H9 (cell line): ENCODE data around the gene ZNF606. TPM values are rescaled to one million over a fixed set of nuclear protein-coding genes. Genes with fewer than 3 reads are reported as not detected.

ENCODE experiments used
- DNase-seq: peaks from one replicate; pipeline ENCODE4 v3.0.0-alpha.2; 2017
- H2AFZ ChIP-seq: one replicate; pipeline ENCODE4 v1.6.1; 2013; ENCODE audit warnings: mild to moderate bottlenecking, low read length, control low read depth, moderate library complexity
- H2AK5ac ChIP-seq: 2 replicates; pipeline ENCODE4 v1.6.1; 2013; ENCODE audit warnings: low read length, control low read depth, mixed read lengths; ENCODE audit not compliant: insufficient read length
- H2BK120ac ChIP-seq: one replicate; pipeline ENCODE4 v1.6.1; 2013; ENCODE audit warnings: low read depth, mild to moderate bottlenecking, low read length, control low read depth, inconsistent platforms; ENCODE audit not compliant: poor library complexity, severe bottlenecking
- H2BK12ac ChIP-seq: 2 replicates; pipeline ENCODE4 v1.6.1; 2013; ENCODE audit warnings: low read length, control low read depth, mixed read lengths, low read depth; ENCODE audit not compliant: insufficient read length
- H2BK15ac ChIP-seq: 2 replicates; pipeline ENCODE4 v1.6.1; 2013; ENCODE audit warnings: low read depth, low read length, control low read depth
- H2BK20ac ChIP-seq: one replicate; pipeline ENCODE4 v1.6.1; 2013; ENCODE audit warnings: low read depth, mild to moderate bottlenecking, low read length, control low read depth, inconsistent platforms; ENCODE audit not compliant: poor library complexity, severe bottlenecking
- H2BK5ac ChIP-seq: 2 replicates; pipeline ENCODE4 v1.6.1; 2013; ENCODE audit warnings: low read length, control low read depth, mixed read lengths; ENCODE audit not compliant: insufficient read length
- H3K14ac ChIP-seq: 2 replicates; pipeline ENCODE4 v1.6.1; 2013; ENCODE audit warnings: low read length, control low read depth; ENCODE audit not compliant: insufficient read depth
- H3K18ac ChIP-seq: 2 replicates; pipeline ENCODE4 v1.6.1; 2013; ENCODE audit warnings: low read depth, mild to moderate bottlenecking, mixed read lengths, low read length, control low read depth; ENCODE audit not compliant: insufficient read length
- H3K23ac ChIP-seq: 2 replicates; pipeline ENCODE4 v1.6.1; 2013; ENCODE audit warnings: low read length, control low read depth, mixed read lengths, low read depth; ENCODE audit not compliant: insufficient read length
- H3K23me2 ChIP-seq: 2 replicates; pipeline ENCODE4 v1.6.1; 2013; ENCODE audit warnings: low read depth, mild to moderate bottlenecking, mixed read lengths, low read length, control low read depth; ENCODE audit not compliant: insufficient read length, poor library complexity, severe bottlenecking
- H3K27ac ChIP-seq: 2 replicates; pipeline ENCODE4 v1.5.1; 2013; ENCODE audit warnings: low read length, control low read depth, mixed read lengths, low read depth; ENCODE audit not compliant: insufficient read length
- H3K27me3 ChIP-seq: 2 replicates; pipeline ENCODE4 v1.6.1; 2013; ENCODE audit warnings: low read length, control low read depth, inconsistent platforms; ENCODE audit not compliant: insufficient read depth
- H3K4ac ChIP-seq: 2 replicates; pipeline ENCODE4 v1.6.1; 2013; ENCODE audit warnings: low read depth, mild to moderate bottlenecking, control low read depth, inconsistent platforms, low read length, moderate library complexity
- H3K4me1 ChIP-seq: 2 replicates; pipeline ENCODE4 v1.6.1; 2013; ENCODE audit warnings: low read length, control low read depth, inconsistent platforms; ENCODE audit not compliant: insufficient read depth
- H3K4me2 ChIP-seq: 2 replicates; pipeline ENCODE4 v1.6.1; 2013; ENCODE audit warnings: low read length, control low read depth, mixed read lengths; ENCODE audit not compliant: insufficient read length, insufficient read depth
- H3K56ac ChIP-seq: 2 replicates; pipeline ENCODE4 v1.6.1; 2013; ENCODE audit warnings: low read depth, mild to moderate bottlenecking, mixed read lengths, low read length, control low read depth; ENCODE audit not compliant: insufficient read length
- H3K79me1 ChIP-seq: 2 replicates; pipeline ENCODE4 v1.6.1; 2013; ENCODE audit warnings: low read depth, mild to moderate bottlenecking, moderate library complexity, low read length, control low read depth, inconsistent platforms; ENCODE audit not compliant: insufficient read depth, poor library complexity, severe bottlenecking
- H3K79me2 ChIP-seq: 2 replicates; pipeline ENCODE4 v1.6.1; 2013; ENCODE audit warnings: low read length, control low read depth, inconsistent platforms; ENCODE audit not compliant: insufficient read depth
- H3K9ac ChIP-seq: 2 replicates; pipeline ENCODE4 v1.6.1; 2013; ENCODE audit warnings: low read length, control low read depth, mixed read lengths; ENCODE audit not compliant: insufficient read length; ENCODE audit errors: extremely low read depth
- H3K9me3 ChIP-seq: one replicate; pipeline ENCODE4 v1.6.1; 2013; ENCODE audit warnings: low read depth, low read length, inconsistent platforms; ENCODE audit not compliant: control insufficient read depth
- H3T11ph ChIP-seq: one replicate; pipeline ENCODE4 v1.6.1; 2013; ENCODE audit warnings: mild to moderate bottlenecking, low read length, control low read depth, inconsistent platforms
- H4K20me1 ChIP-seq: one replicate; pipeline ENCODE4 v1.6.1; 2013; ENCODE audit not compliant: control insufficient read depth, insufficient read length, insufficient read depth
- H4K5ac ChIP-seq: 2 replicates; pipeline ENCODE4 v1.6.1; 2013; ENCODE audit warnings: low read depth, mild to moderate bottlenecking, mixed read lengths, low read length, control low read depth; ENCODE audit not compliant: insufficient read length
- H4K8ac ChIP-seq: replicated peaks from 2 replicates; pipeline ENCODE4 v1.6.1; 2013; ENCODE audit warnings: low read length, control low read depth, mixed read lengths, low read depth; ENCODE audit not compliant: insufficient read length
- H4K91ac ChIP-seq: 2 replicates; pipeline ENCODE4 v1.6.1; 2013; ENCODE audit warnings: low read depth, mild to moderate bottlenecking, moderate library complexity, mixed read lengths, low read length, control low read depth; ENCODE audit not compliant: insufficient read length
- H3K27ac Mint-ChIP-seq, 3 experiments: 2 replicates in 2 of 3; 3 replicates in 1 of 3; pipeline ENCODE4 v1.8.0; 2020 to 2021; ENCODE audit warnings: mixed read lengths in 3 of 3, mild to moderate bottlenecking in 1 of 3, moderate library complexity in 1 of 3
- H3K27me3 Mint-ChIP-seq: 2 replicates; pipeline ENCODE4 v1.8.0; 2021; ENCODE audit warnings: low read depth, mild to moderate bottlenecking, moderate library complexity, mixed read lengths
- H3K36me3 Mint-ChIP-seq, 3 experiments: 2 replicates in 2 of 3; 3 replicates in 1 of 3; pipeline ENCODE4 v1.8.0; 2020 to 2021; ENCODE audit warnings: low read depth in 3 of 3, mixed read lengths in 3 of 3; ENCODE audit not compliant: insufficient read depth in 1 of 3
- H3K4me1 Mint-ChIP-seq, 2 experiments: 2 replicates each; pipeline ENCODE4 v1.8.0; 2020; ENCODE audit warnings: mixed read lengths in 2 of 2
- H3K4me3 Mint-ChIP-seq, 2 experiments: 2 replicates in 1 of 2; 3 replicates in 1 of 2; pipeline ENCODE4 v1.8.0; 2020 to 2021; ENCODE audit warnings: mild to moderate bottlenecking in 2 of 2, mixed read lengths in 2 of 2, moderate library complexity in 1 of 2
- H3K9me3 Mint-ChIP-seq, 2 experiments: 2 replicates in 1 of 2; 3 replicates in 1 of 2; pipeline ENCODE4 v1.8.0; 2020; ENCODE audit warnings: mild to moderate bottlenecking in 2 of 2, mixed read lengths in 2 of 2, moderate library complexity in 1 of 2
- CTCF ChIP-seq: fragments of 200-600 bp; sonication (generic); conservative IDR thresholded peaks from 3 replicates; pipeline ENCODE4 v1.8.0; 2021; ENCODE audit warnings: antibody characterized with exemption, mild to moderate bottlenecking
- WGBS: extraction: QIAGEN DNeasy Blood & Tissue Kit; methylation state at CpG from one replicate; pipeline ENCODE4 v1.1.7; 2013; ENCODE audit warnings: missing lambda C conversion rate, low lambda C conversion rate, mixed read lengths; ENCODE audit not compliant: insufficient read length; ENCODE audit errors: extremely low coverage; 5-methylcytosine and 5-hydroxymethylcytosine counted together
- total RNA-seq: library from RNA; stranded (reverse); gene quantifications from 2 replicates; pipeline ENCODE4 v1.2.1, GENCODE V29; 2021

ZNF606 gene
- total RNA-seq, 1 experiment from 2014 or later, result 13.4 TPM

GRCh38 chr19:58038688-58039204 lies 36.1 kb upstream of the ZNF606 start:
- Histone ChIP-seq H3K14ac (no peak overlapping the region), H3K56ac (no peak overlapping the region), H2AFZ (no peak overlapping the region), H3K79me1 (no peaks in the 10 kb centered on the region), H3T11ph (no peak overlapping the region), H3K4me1 (no peaks in the 10 kb centered on the region), H3K27ac (no peak overlapping the region), H3K18ac (peak overlapping the region; percentile 23), H4K5ac (no peak overlapping the region), H3K79me2 (no peaks in the 10 kb centered on the region), H2BK12ac (no peak overlapping the region), H2BK15ac (no peak overlapping the region), H3K9me3 (no peaks in the 10 kb centered on the region), H3K4ac (no peak overlapping the region), H2AK5ac (no peak overlapping the region), H2BK5ac (no peak overlapping the region), H4K8ac (no peak overlapping the region), H2BK20ac (no peak overlapping the region), H3K9ac (no peak overlapping the region), H4K91ac (no peak overlapping the region), H4K20me1 (no peaks in the 10 kb centered on the region), H3K23me2 (no peaks in the 10 kb centered on the region), H3K27me3 (no peaks in the 10 kb centered on the region; the same call in 1 of the 2 replicates), H3K4me2 (no peak overlapping the region), H3K23ac (no peak overlapping the region), H2BK120ac (no peak overlapping the region)
- no peak for TF ChIP-seq CTCF
- H3K4me1 Mint-ChIP-seq, result peaks cover 8 to 19% of the 10 kb centered on the region in 2 experiments
- peaks cover 56 to 72% of the 10 kb centered on the region in 2 experiments for H3K9me3 Mint-ChIP-seq
- H3K27me3 Mint-ChIP-seq, result peaks cover 29% of the 10 kb centered on the region
- peak overlapping the region in 1 of 2 experiments; percentile 59; a peak in 2 of 5 replicates for H3K4me3 Mint-ChIP-seq
- peak overlapping the region in 1 of 3 experiments; percentile 78; a peak in 1 of 7 replicates for H3K27ac Mint-ChIP-seq
- peak; percentile 55 for DNase-seq
- WGBS, result no CpG with 5 or more reads among the region's 8 CpGs
- H3K36me3 Mint-ChIP-seq, result peaks cover 8 to 22% (median 10%) of the 10 kb centered on the region in 3 experiments; a peak in 6 of 7 replicates
